H1 (cell line): Measurements from ENCODE around the gene GBA2. TPM values are rescaled to one million over a fixed set of nuclear protein-coding genes. Genes with fewer than 3 reads are reported as not detected.

Experiments
- CEBPB ChIP-seq: IDR thresholded peaks from 2 replicates; pipeline ENCODE4 v1.6.1; 2012; ENCODE audit warnings: low read depth, low read length
- CHD1 ChIP-seq: IDR thresholded peaks from 2 replicates; pipeline ENCODE4 v1.6.1; 2012; ENCODE audit warnings: low read depth, low read length, improper control_type of control experiment
- CHD7 ChIP-seq: fragments of 300-600 bp; sonication (generic); IDR thresholded peaks from 2 replicates; pipeline ENCODE4 v1.7.1; 2012; ENCODE audit warnings: low read length, moderate library complexity, mild to moderate bottlenecking, inconsistent platforms; ENCODE audit not compliant: insufficient replicate concordance
- GABPA ChIP-seq: IDR thresholded peaks from 2 replicates; pipeline ENCODE4 v1.6.1; 2011; ENCODE audit warnings: mild to moderate bottlenecking, low read length, moderate library complexity, borderline replicate concordance; ENCODE audit not compliant: insufficient read depth
- JUND ChIP-seq: IDR thresholded peaks from 2 replicates; pipeline ENCODE4 v1.6.1; 2011; ENCODE audit warnings: mild to moderate bottlenecking, improper control_type of control experiment, low read length
- PHF8 ChIP-seq: fragments of 200-600 bp; sonication (generic); conservative IDR thresholded peaks from 2 replicates; pipeline ENCODE4 v1.7.1; 2012; ENCODE audit warnings: low read depth, mild to moderate bottlenecking, inconsistent platforms, low read length, moderate library complexity
- POU5F1 ChIP-seq: IDR thresholded peaks from 2 replicates; pipeline ENCODE4 v1.6.1; 2011; ENCODE audit warnings: low read depth, mild to moderate bottlenecking, low read length, moderate library complexity
- SIN3A ChIP-seq, 2 experiments: IDR thresholded peaks in 1 of 2; conservative IDR thresholded peaks in 1 of 2; 2 replicates each; pipeline ENCODE4 v1.6.1; 2011 to 2012; ENCODE audit warnings: low read length in 2 of 2, improper control_type of control experiment in 1 of 2, low read depth in 1 of 2, mild to moderate bottlenecking in 1 of 2
- SIRT6 ChIP-seq: IDR thresholded peaks from one replicate; pipeline ENCODE4 v1.7.1; 2012; ENCODE audit warnings: low read length, inconsistent platforms
- SIX5 ChIP-seq: IDR thresholded peaks from 2 replicates; pipeline ENCODE4 v1.6.1; 2011; ENCODE audit warnings: mild to moderate bottlenecking, low read depth, low read length
- SP1 ChIP-seq: IDR thresholded peaks from 2 replicates; pipeline ENCODE4 v1.6.1; 2011; ENCODE audit warnings: low read depth, low read length
- TCF12 ChIP-seq: IDR thresholded peaks from 2 replicates; pipeline ENCODE4 v1.6.1; 2011; ENCODE audit warnings: low read depth, mild to moderate bottlenecking, low read length
- TEAD4 ChIP-seq: IDR thresholded peaks from 2 replicates; pipeline ENCODE4 v1.6.1; 2012; ENCODE audit warnings: low read depth, low read length, inconsistent platforms, mixed read lengths
- polyA plus RNA-seq, 7 experiments: library from polyadenylated mRNA; depleted of rRNA in 3 of 7; stranded (reverse) in 5 of 7; unstranded in 2 of 7; fragments of >200 nt in 5 of 7; fragments of 200-250 nt in 2 of 7; gene quantifications; 1 replicate in 5 of 7; 2 replicates in 1 of 7; 4 replicates in 1 of 7; pipeline versions ENCODE4 v1.2.1 to v1.2.3, GENCODE V29; 2011 to 2013; ENCODE audit warnings: missing spikeins in 2 of 7, mixed read lengths in 2 of 7
- total RNA-seq: library from RNA; stranded (reverse); fragmentation: NEBNext Ultra II Directional; extraction: Animal tissue kit (Norgen Biotek cat#: 25700); gene quantifications from 2 replicates; pipeline ENCODE4 v1.2.1, GENCODE V29; 2021

GBA2 gene
- total and polyA plus RNA-seq, 2 of the 8 experiments (the other 6 are each of a cell fraction or from before 2014, with no cell fraction given): 64.2 to 71.9 TPM

- TF ChIP-seq CHD7 (no peak), JUND (no peak), PHF8 (no peak), CEBPB (no peak), TEAD4 (no peak), TCF12 (no peak), SIN3A (conservative IDR thresholded peaks at IDR 0.05 in 1 of 2, IDR thresholded peaks at IDR 0.05 in 1 of 2; ENCODE audit: low read depth in 1 of 2, low read length in 2 of 2) (no peak), CHD1 (no peak), SP1 (no peak), GABPA (no peak), POU5F1 (no peak), SIX5 (no peak), SIRT6 (no peak)
Measured at GRCh38 chr9:35746583-35746982, 2.4 kb downstream of the GBA2 start (continued).
